ENCODE measurements around the gene TGM1.

Gene TGM1

DNA sequence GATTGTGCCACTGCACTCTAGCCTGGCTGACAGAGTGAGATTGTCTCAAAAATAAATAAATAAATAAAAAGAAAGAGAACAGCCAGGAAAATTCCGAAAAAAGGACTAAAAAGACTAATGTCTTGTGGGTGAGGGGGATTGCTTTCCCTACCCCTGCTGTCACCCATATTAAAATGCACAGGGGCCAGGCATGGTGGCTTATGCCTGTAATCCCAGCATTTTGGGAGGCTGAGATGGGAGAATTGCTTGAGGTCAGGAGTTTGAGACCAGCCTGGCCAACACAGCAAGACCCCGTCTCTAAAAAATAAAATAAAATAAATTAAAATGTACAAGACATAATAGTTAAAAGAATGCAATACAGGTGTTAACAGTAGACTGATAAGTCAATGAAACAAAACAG lies 30.5 kb upstream of the TGM1 start:
- in situ Hi-C loops (cut with MboI; ENCODE audit: low sequenced_read_pairs) = no loop called here

DNA sequence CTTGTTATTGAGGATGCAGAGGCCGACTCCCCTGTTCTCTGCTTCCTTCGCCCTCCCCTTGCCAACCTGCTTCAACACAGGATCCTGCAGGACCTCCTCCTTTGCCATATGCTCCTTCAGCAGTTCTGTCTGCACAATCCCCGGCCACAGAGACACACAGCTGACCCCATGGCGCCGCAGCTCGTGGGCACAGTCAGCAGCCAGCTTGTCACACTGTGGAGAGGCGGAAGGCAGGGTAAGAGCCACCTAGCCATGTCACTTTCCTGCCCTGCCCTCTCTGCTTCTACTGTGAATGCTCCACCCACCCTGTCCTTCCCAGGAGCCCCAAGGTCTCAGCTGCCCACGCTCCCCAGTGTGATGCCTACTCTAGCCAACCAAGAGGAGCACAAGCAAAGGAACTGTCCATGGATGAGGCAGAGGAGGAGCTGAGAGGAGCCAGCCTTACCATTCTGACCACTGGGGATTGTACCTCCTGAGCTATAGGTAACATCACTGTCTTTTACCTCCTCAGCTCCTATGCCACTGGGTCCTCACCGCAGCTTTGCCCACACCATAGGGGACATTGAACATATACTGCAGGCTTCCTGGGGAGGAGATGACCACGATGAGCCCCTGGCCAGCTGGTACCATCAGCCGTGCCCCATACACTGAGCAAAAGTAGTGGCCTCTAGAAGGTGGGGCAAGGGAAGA lies 29.3 kb upstream of the TGM1 start:
- in situ Hi-C loops (cut with MboI; ENCODE audit: low sequenced_read_pairs) = no loop called here

DNA sequence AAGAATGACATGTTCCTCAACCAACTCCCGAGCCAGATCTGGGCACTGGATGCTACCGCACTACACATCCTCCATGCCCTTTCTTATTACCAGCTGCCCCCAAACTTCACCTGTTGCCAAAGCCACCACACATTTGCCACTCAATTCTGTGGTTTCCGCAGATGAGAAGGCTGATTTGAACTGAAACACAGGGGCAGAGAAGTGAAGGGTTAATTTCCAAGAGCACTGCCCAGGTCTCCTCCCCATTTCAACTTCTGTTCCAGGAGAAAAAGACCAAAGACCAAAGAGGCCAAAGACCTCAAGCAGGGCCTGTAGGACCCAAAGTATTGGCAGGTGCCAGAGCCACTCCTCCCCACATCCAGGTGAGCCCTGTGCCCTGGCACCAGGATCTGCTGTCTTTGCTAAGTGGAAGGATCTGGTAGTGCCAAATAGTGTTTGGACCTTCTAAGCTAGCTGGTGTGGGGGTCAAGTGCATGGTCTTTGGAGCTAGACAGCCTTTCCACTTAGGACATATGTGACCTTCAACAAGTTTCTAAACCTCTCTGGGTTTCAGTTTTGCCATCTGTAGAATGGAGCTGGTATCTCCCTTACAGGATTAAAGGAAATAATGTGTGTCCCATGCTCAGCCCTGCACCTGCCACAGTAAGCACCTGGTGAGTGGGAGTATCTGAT lies 28.6 kb upstream of the TGM1 start:
- in situ Hi-C loops (cut with MboI; ENCODE audit: low sequenced_read_pairs) = no loop called here

DNA sequence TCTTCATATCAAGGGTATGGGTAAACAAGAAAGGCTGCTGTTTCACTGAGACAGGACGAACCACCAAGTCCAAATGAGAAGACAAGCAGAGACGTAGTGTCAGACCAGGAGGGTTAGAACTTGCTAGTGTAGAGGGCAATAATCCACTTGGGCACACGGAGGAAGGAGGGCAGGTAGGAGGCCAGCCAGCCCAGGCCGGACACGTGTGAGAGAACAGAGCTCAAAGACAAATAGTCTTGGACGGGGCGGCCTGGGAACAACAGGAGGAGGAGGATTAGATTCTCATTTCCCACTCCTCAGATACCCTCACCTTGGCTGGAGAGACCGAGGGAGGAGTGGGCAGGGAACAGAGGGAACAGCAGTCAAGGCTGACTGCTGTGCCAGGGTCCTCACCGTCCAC lies 27.8 kb upstream of the TGM1 start:
- in situ Hi-C loops (cut with MboI; ENCODE audit: low sequenced_read_pairs) = no loop called here

DNA sequence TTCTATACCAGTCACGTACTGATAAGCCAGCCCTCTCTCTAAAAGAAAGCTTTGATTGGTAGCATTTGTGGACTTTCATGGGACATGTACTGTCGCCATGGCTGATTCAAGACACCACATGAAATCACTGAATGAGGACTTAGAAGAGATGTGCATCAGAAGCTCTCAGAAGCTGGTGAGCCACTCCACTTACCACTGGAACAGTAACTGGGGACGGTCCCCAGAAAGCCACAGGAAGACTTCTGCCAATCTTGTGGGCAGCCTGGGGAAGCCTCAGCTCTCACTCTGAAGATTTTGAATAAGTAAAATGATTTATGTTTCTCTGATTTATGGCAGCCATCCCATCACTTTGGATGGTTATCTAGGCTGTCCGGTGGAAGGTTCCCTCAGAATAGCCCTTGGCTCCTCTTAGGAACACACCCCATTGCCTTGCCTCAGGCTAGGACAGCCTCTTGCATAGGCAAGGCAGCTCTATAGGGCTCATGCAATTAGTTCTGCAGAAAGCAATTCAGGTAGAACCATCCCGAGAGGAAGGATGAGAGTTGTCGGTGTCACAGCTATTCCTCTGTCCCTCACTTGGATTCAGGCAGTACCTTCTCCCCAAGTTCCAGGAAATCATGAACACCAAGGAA lies 26.8 kb upstream of the TGM1 start:
- in situ Hi-C loops (cut with MboI; ENCODE audit: low sequenced_read_pairs) = no loop called here

DNA sequence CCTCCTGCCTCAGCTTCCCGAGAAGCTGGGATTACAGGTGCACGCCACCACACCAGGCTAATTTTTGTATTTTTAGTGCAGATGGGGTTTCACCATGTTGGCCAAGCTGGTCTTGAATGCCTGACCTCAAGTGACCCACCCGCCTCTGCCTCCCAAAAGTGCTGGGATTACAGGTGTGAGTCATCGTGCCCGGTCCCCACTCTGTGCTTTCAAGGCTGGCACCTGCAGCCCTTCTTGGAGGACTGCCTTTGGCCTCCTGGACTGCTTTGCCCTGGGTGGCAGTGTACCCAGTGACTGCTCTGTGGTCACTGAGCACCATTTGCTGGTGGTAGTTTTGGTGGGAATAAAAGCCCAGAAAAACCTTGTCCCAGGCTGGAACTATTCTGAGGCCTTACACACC lies 24.0 kb upstream of the TGM1 start:
- in situ Hi-C loops (cut with MboI; ENCODE audit: low sequenced_read_pairs) = no loop called here

DNA sequence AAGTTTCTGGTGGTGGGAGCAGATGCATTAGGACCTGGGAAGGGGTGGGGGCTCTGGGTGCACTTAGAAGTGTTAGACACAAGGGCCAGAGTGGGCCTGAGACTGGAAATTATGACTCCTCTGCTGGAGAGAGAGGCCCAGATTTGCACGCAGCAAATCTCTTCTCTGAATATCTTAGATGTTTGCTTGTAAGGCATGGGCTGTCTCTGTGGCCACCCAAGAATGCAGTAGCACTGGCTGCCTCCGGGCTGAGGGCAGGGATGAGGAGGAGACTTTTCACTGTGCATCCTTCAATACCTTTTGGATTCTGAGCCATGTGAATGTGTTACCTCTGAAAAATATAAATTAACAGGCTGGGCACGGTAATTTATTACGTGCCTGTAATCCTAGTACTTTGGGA lies 22.4 kb upstream of the TGM1 start:
- in situ Hi-C loops (cut with MboI; ENCODE audit: low sequenced_read_pairs) = no loop called here

DNA sequence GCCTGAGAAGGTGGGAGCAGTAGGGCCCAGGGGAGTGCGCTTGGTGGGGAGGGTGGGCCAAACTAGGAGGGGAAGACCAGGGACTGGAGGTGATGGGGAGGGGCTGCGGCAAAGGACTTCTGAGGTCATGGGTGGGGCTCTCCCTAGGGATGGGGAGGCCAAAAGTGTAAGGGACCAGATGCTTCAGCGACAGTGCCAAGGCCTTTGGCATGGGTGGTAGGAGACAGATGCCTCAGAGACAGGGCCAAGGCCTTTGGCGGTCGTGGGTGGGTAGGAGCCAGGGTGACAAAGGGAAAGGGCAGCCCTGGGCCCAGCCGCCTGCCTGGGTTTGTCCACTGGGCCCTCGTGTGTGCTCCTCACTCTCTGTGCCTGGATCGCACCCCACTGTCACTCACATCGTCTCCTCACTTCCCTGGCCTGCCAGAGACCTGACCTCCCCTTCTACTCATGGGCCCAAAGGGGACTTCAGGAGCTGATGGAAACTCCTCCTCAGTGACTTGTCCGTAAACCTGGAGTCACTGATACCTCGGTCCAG lies 21.6 kb upstream of the TGM1 start:
- in situ Hi-C loops (cut with MboI; ENCODE audit: low sequenced_read_pairs) = no loop called here

DNA sequence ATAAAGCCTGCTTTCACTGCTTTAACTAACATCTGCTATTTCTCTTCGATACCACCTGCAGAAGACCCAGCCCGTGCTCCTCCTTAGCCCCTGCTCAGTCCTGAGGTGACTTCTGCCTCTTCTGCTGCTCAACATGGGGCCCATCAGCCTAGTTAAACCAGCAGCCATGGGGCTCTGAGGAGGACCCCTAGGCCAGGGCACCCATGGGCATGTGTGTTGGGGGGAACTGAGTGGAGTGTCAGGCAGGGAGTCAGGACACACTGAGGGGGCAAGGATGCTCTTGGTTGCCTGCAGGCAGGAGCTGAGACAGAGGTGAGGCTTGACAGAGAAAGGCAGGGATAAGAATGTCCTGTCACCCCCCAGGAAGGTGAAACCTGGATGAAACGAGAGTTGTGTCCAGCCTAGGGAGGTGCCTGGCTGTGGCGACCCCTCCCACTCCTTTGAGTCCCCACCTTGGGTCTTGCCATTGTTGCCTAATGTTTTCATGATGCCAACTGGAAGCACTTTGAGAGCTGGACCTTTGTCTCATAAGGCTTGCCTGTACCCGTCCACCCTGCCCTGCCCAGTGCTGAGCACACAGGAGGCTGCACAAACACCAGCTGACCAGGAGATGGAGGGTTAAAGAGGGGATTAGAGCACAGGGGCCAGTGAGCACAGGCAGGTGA lies 21.0 kb upstream of the TGM1 start:
- in situ Hi-C loops (cut with MboI; ENCODE audit: low sequenced_read_pairs) = no loop called here

DNA sequence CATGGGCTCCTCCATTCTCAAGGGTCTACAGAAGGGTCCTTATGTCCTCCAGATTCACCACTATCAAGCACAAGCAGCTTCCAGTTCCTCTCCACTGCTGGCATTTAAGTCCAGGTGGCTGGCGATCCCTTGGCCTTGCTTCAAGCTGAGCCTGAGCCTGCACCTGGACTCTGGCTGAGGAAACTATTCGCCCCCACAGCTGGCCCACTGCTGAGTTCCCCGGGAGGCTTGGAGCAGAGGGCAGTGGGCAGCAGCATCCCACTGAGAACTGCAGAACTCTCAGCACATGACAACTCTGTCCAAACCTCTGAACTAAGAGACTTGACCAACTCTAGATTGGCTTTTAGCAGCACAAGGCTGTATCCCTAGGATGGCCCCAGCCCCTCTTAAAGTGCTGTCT lies 19.8 kb upstream of the TGM1 start:
- in situ Hi-C loops (cut with MboI; ENCODE audit: low sequenced_read_pairs) = no loop called here

DNA sequence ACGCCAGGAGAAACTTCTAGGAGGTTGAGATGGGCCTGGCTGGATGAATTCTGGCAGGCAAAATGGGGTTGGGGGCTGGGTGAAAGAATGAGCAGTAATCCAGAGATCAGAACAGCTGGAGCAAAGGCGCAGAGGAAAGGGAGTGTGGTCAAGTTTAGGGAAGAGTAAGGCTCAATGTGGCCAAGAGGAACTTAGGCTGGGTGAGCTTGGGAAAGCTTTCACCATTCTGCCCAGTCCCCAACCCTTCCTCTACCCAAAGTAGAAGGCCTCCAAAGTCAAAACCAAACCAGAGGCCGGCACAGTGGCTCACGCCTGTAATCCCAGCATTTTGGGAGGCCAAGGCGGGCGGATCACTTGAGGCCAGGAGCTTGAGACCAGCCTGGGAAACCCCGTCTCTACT lies 18.7 kb upstream of the TGM1 start:
- in situ Hi-C loops (cut with MboI; ENCODE audit: low sequenced_read_pairs) = no loop called here

DNA sequence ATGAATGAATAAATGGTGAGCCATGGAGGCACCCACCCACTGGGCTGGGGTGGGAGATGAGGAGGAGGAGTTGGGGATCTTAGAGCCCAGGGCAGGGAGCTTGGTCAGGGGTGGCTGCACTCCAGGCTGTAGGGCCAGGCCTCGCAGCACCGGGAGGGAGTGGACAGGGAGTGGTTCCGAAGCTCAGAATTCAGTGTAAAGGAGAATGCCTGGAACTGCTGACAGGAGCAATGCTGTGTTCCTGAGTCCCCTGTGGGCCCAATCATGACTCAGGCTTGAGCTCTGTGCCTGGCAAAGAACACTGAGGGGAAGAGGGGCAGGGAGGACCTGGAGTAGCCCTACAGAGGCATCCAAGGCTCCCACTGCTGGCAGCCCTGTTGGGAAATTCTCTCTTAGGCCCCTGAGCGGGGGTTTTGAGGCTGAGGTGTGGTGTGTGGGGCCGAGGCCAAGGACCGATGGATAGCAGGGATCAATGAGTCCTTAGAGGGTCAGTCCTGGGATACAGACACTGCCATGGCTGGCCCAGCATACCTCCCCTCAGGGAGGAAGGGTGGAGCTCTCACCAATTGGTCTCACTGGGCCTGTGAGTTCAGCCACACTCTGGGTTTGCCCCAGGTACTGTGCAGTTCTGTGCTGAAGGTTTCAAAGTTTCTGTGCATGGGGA lies 18.0 kb upstream of the TGM1 start:
- in situ Hi-C loops (cut with MboI; ENCODE audit: low sequenced_read_pairs) = no loop called here

DNA sequence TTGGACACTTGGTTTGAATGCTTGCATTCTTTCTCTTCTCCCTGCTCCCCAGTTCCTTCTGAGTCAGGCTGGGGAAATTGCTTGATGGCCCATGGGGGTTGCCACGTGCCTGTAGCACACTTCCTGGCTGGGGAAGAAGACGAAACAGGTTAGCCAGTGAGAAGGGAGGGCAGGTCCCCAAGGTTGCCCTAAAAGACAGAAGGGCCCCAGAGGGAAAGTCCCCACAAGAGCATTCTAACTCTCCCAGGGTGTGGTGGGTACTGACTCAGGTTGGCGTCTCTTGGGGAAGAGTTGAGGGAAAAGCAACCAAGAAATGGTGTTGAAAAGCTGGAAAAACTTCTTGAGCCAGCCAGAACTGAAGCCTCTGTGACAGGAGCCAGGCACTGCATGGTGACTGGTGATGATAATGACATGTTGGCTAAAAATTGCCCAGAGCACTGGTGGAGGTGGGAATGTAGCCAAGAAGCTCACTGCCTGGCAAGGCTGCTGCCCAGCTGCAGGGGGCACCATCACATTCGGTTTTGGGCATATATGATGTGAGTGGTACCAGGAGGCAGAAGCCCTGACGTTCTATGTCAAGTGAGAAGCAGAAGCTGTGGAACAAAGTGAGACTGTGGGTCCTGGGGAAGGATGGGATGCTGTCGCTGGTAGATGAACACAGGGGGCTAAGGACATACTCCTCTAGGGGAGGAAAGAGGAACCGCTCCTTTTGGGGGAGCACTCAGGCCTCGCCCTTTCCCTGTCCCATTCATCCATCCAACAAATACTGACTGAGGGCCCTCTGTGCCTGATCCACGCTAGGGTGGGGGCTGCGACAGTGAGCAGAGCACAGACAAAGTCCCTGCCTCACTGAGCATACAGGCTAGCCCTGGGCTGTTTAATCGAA lies 16.6 kb upstream of the TGM1 start:
- in situ Hi-C loops (cut with MboI; ENCODE audit: low sequenced_read_pairs) = no loop called here

DNA sequence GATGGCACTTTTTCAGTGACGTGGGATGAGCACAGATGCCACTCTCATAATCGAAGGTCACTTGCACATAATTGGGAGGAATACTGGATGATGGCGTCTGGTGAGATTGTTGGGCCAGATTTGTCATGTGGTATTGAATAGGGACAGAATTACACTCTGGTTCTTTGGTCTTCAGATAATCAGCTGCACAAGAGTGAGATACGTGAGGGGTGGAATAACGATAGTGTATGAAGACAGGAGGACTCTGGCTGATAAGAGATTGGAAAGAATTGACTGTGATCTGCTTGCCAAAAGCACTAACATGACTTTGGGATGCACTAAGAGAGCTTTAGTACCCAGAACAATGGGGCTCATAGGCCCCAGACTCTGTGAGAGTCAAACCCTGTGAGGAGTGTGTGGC lies 15.4 kb upstream of the TGM1 start:
- in situ Hi-C loops (cut with MboI; ENCODE audit: low sequenced_read_pairs) = no loop called here

DNA sequence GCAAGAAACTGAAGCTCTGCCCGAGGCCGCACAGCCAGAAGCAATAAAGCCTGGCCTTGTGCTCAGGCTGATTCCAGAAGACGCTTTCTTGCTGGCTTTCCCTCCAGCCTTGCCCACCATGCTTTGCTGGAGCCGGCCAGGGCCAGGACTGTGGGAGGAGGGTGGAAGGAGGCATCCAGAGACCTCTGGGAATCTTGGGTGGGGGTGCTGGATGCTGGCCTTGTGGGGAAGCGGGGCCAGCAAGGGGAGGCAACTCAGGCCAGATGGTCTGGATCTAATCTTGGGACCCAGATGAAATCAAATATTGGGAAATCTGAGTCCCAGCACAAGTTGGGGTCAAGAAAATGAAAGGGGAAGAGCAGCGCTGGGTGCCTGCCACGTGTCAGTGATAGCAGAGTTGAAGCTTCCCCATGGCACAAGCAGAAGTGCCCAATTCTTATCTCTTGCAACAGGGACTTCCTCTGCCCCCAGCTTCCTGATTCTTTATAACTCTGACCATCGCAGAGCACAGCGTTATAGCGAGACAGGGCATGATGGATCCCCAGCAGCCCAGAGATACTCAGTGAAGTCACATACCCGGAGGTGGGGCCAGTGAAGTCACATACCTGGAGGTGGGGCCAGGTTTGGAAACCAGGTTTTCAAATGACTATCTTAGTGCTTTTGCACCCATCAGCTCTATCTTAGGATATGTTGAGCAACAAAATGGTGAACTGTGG lies 14.8 kb upstream of the TGM1 start:
- in situ Hi-C loops (cut with MboI; ENCODE audit: low sequenced_read_pairs) = no loop called here

DNA sequence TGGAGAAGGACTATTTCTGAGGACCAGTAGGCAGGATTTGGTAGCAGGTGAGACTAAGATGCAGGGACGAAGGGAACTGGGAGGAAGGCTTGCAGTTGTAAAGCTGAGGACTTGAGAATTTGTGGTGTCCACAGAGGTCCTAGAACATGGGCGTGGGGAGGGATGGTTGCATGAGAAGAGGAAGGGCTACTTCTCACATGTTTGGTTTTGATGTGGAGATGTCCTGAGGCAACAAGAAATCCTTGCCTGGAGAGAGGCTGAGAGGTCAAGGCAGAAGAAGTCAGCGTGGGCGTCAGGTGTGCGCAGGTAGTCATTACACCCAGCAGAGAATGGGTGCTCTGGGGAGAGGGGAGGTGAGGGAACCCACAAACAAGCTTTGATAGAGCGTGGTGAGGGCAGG lies 14.1 kb upstream of the TGM1 start:
- in situ Hi-C loops (cut with MboI; ENCODE audit: low sequenced_read_pairs) = no loop called here

DNA sequence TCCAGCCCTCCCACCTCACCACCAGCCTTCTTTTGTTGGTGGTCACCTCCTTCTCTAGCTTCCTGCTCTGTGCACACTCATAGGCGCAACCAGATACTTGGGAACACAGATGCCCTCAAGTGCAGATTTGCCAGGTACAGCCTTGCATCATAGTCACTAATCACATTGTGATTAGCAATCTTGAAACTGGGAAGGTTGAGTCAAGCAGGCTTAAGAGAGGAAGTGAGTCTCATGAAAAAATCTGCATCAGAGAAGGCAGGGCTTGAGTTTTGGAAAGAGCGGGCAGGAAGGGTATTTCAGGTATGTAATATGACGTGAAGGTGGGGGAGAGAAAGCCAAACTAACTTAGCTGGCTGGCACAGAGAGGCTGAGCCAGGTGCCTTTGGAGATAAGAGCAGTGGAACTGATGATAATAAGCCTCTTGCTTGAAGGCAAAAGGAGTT lies 11.1 kb upstream of the TGM1 start:
- in situ Hi-C loops (cut with MboI; ENCODE audit: low sequenced_read_pairs) = no loop called here

DNA sequence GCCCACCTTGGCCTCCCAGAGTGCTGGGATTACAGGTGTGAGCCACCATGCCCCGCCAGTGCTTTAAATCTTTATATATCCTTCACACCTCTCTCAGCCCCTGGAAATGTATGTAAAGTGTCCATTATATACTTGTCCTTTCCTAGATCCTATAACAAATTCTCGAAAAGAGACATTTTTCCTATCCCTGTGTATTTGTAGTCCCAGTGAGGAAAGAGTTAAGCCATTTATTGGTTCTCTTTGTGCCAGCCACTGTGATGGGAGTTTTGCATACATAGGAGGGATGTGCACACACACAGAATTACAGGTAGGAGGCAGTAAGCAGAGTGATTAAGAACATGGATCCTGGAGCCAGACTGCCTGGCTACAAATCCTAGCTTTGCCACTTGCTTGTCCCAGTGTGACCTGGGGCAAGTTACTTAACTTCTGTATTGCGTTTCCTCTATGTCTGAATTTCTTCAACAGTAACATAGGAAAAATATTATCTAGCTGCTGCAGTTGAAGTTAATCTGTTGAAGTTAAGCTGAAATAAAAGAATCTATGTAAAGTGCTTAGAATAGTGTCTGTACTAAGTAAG lies 10.5 kb upstream of the TGM1 start:
- in situ Hi-C loops (cut with MboI; ENCODE audit: low sequenced_read_pairs) = no loop called here

DNA sequence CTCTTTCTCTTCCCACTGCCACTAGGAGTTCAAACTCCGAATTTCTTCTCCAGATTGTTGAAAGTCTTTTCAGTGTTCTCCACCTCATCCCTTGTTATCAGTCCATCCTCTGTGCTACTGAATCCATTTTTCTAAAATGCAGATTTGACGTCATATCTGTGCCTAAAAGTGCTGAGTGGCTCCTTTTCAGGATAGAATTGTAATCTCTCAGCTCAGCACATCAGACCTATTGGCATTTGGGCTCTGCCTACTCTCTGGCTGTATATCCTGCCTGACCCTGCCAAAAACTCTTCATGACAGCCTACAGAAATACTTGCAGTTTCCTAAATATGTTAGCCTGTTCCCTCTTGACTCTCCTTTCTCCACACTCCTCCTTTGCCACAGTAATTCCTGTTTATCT lies 9.5 kb upstream of the TGM1 start:
- in situ Hi-C loops (cut with MboI; ENCODE audit: low sequenced_read_pairs) = no loop called here

Data from HL-60/S4 treated with retinoic acid at 250 ng/mL for 4 days and 3 days (cell line).